GM21515 (cell line): ENCODE data around the gene ZSCAN16.
A peak's percentile ranks its signal among the peaks of the same experiment; 100 is the strongest.

Experiments
- ATAC-seq: cut with Tn5 transposase; IDR thresholded peaks from one replicate; pipeline ENCODE4 v1.9.1; 2021; ENCODE audit not compliant: unreplicated experiment

ZSCAN16 gene

GRCh38 chr6:28125401-28125800, 992 bp downstream of the ZSCAN16 start:
- ATAC-seq, result no peak

GRCh38 chr6:28134015-28134414, 9.6 kb downstream of the ZSCAN16 start:
- no peak for ATAC-seq

- no peak for ATAC-seq
Measured at GRCh38 chr6:28134716-28135115, 10.3 kb downstream of the ZSCAN16 start.

DNA sequence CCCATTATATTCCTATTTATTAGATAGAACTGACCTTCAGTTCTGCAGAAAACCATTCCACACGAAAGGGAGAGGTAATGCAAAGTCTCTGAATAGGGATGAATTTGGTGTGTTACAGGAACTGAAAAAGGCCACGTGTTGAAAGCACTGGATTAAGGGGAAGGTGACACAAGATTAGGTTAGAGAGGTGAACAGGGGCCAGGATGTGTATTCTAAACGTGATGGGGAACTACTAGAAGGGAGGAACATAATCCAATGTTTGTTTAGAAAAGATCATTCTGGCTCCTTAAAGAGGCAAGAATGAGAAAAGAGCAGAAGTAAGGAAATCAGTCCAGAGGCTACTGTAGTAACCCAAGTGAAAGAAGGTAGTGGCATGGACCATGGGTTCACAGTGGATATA, 11.0 kb downstream of the ZSCAN16 start:
- no peak for ATAC-seq

- peak; percentile 60 for ATAC-seq
Measured at GRCh38 chr6:28136585-28137504, 12.4 kb downstream of the ZSCAN16 start.

- ATAC-seq, result peak; percentile 30
Measured at GRCh38 chr6:28137505-28137981, 13.1 kb downstream of the ZSCAN16 start.

- no peak for ATAC-seq
Measured at GRCh38 chr6:28139860-28140543, 15.6 kb downstream of the ZSCAN16 start.

GRCh38 chr6:28140616-28141015, 16.2 kb downstream of the ZSCAN16 start:
- ATAC-seq, result no peak

- peak; percentile 81 for ATAC-seq
Measured at GRCh38 chr6:28141500-28142329, 17.3 kb downstream of the ZSCAN16 start, which contains the start of gene ZKSCAN8. Gene ZKSCAN8, plus strand, starts transcription at chr6:28141883. Its CDS starts 6,525 bp downstream, at chr6:28148408.

GRCh38 chr6:28142446-28142845, 18.0 kb downstream of the ZSCAN16 start:
- ATAC-seq, result no peak

GRCh38 chr6:28145231-28145630, 20.8 kb downstream of the ZSCAN16 start:
- ATAC-seq, result no peak

GRCh38 chr6:28152531-28152930, 28.1 kb downstream of the ZSCAN16 start:
- ATAC-seq, result no peak

- ATAC-seq, result no peak
Measured at GRCh38 chr6:28153546-28153945, 29.1 kb downstream of the ZSCAN16 start.

DNA sequence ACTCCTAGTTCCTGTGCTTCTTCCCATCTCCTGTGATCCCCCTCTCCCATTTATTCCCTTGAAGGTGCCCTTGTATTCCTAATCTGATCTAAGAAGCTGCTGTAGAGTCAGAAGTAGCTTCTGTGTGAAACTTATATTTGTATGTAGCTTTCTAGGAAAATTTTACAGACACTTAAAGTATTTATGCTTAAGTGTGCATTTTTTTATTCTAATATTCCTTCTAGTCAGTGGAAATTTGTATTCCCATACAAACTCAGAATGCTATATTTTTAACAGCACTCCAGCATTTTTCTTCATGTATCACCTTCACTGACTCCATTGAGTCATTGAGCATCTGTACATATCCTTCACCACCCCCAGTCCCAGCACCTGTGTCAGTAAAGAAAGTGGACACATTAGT, 29.9 kb downstream of the ZSCAN16 start:
- no peak for ATAC-seq

GRCh38 chr6:28158318-28158717, 33.9 kb downstream of the ZSCAN16 start:
- no peak for ATAC-seq

GRCh38 chr6:28159029-28159607, 34.7 kb downstream of the ZSCAN16 start:
- ATAC-seq, result no peak

GRCh38 chr6:28160233-28160632, 35.8 kb downstream of the ZSCAN16 start:
- ATAC-seq, result no peak

GRCh38 chr6:28161410-28162079, 37.1 kb downstream of the ZSCAN16 start:
- peak; percentile 93 for ATAC-seq

- ATAC-seq, result no peak
Measured at GRCh38 chr6:28165563-28165962, 41.2 kb downstream of the ZSCAN16 start.

DNA sequence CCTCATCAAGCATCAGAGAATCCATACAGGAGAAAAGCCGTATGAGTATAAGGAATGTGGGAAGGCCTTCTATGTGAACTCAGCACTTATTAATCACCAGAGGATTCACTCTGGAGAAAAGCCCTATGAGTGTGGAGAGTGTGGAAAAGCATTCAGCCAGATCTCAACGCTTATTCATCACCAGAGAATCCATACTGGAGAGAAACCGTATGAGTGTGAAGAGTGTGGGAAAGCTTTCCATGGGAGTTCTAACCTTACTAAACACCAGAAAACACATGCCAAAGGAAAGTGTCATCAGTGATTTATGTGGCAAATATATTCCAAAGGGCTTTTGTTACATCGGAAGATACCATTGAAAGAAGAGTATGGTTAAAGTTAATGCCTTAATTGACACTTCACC, 42.7 kb downstream of the ZSCAN16 start:
- no peak for ATAC-seq
